Vagina (tissue), 2 donors: ENCODE results near the gene RASA2. TPM values are rescaled to one million over a fixed set of nuclear protein-coding genes. Genes with fewer than 3 reads are reported as not detected.
A peak's percentile ranks its signal among the peaks of the same experiment; 100 is the strongest.

Experiments used
- DNase-seq, 2 donors: peaks; one replicate each; pipeline ENCODE4 v3.0.0-alpha.2; 2017; ENCODE audit errors: extremely low spot score in 2 of 2
- H3K27ac ChIP-seq: fragments of 200-600 bp; sonication (generic); one replicate; pipeline ENCODE4 v1.5.1; 2019
- H3K27me3 ChIP-seq: fragments of 200-600 bp; sonication (generic); one replicate; pipeline ENCODE4 v1.5.1; 2019
- H3K36me3 ChIP-seq, 2 donors: fragments of 200-600 bp; sonication (generic); one replicate each; pipeline ENCODE4 v1.5.1; 2017 to 2019
- H3K4me1 ChIP-seq: fragments of 200-600 bp; sonication (generic); one replicate; pipeline ENCODE4 v1.5.1; 2019
- H3K4me3 ChIP-seq, 2 donors: fragments of 200-600 bp; sonication (generic); 1 replicate in 1 of 2; 2 replicates in 1 of 2; pipeline ENCODE4 v1.5.1; 2016 to 2019
- H3K9me3 ChIP-seq: fragments of 200-600 bp; sonication (generic); one replicate; pipeline ENCODE4 v1.5.1; 2019
- POLR2A ChIP-seq, 2 donors: fragments of 450-650 bp; IDR thresholded peaks; one replicate each; pipeline ENCODE4 v1.6.1; 2017; ENCODE audit warnings: antibody characterized with exemption in 2 of 2, mild to moderate bottlenecking in 2 of 2, moderate library complexity in 2 of 2
- POLR2AphosphoS5 ChIP-seq, 2 donors: sonication (generic); formaldehyde crosslinking; IDR thresholded peaks; one replicate each; pipeline ENCODE4 v1.9.0; 2017; ENCODE audit warnings: antibody characterized with exemption in 2 of 2, mild to moderate bottlenecking in 2 of 2, low read depth in 1 of 2; ENCODE audit not compliant: insufficient read depth in 1 of 2
- intact Hi-C: fragments of 100-400 bp; cut with DNase I; formaldehyde crosslinking; loops from one replicate; pipeline ENCODE4 v1.15.1; 2023
- total RNA-seq: library from RNA; depleted of rRNA; stranded (reverse); fragments of >200 nt; gene quantifications from one replicate; pipeline ENCODE4 v1.2.3, GENCODE V29; 2016
- TF ChIP-seq, protein P1 (sequence below), 3 experiments: fragments of 450-650 bp in 2 of 3; fragments of 200-600 bp in 1 of 3; sonication (generic) in 1 of 3; IDR thresholded peaks; one replicate each; pipeline ENCODE4 v1.5.1; 2017 to 2019; ENCODE audit warnings: antibody characterized with exemption in 3 of 3, mild to moderate bottlenecking in 2 of 3, moderate library complexity in 2 of 3

RASA2 gene
- total RNA-seq, 1 donor from 2014 or later, result 18.4 TPM

DNA sequence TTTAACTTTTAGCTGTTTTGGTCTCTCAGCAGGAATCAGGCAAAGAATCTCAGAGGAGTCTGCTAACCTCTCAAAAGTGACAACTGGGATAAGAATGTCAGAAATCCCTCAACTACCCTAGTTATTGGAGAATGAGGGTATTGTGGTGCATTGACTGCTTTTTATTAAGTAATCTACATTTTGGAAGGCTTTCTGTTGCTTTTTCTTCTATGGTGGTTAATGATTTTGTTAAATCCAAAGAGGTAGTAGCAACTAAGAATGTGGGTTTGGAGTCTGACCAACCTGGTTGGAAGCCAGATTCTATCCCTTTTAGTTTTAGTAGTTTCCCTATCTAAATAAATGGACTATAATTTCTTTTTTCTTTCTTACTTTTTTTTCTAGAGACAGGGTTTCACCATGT, 156.6 kb downstream of the RASA2 start:
- intact Hi-C loops, result no loop called here
- H3K9me3 ChIP-seq, result no peaks in the 10 kb centered on the region

GRCh38 chr3:141643796-141644195, 157.0 kb downstream of the RASA2 start:
- no peak overlapping the region for H3K4me3 ChIP-seq
- intact Hi-C loops, result no loop called here

More for the DNA sequence above, 156.6 kb downstream of the RASA2 start:
- no peaks in the 10 kb centered on the region for H3K4me1 ChIP-seq
- TF ChIP-seq, protein P1, sequence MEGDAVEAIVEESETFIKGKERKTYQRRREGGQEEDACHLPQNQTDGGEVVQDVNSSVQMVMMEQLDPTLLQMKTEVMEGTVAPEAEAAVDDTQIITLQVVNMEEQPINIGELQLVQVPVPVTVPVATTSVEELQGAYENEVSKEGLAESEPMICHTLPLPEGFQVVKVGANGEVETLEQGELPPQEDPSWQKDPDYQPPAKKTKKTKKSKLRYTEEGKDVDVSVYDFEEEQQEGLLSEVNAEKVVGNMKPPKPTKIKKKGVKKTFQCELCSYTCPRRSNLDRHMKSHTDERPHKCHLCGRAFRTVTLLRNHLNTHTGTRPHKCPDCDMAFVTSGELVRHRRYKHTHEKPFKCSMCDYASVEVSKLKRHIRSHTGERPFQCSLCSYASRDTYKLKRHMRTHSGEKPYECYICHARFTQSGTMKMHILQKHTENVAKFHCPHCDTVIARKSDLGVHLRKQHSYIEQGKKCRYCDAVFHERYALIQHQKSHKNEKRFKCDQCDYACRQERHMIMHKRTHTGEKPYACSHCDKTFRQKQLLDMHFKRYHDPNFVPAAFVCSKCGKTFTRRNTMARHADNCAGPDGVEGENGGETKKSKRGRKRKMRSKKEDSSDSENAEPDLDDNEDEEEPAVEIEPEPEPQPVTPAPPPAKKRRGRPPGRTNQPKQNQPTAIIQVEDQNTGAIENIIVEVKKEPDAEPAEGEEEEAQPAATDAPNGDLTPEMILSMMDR (IDR thresholded peaks at IDR 0.05), result no peak
- no peak for TF ChIP-seq POLR2AphosphoS5 (IDR thresholded peaks at IDR 0.05; ENCODE audit: insufficient read depth in 1 of 2, low read depth in 1 of 2)
- TF ChIP-seq POLR2A (IDR thresholded peaks at IDR 0.05), result no peak
- H3K4me3 ChIP-seq, result no peak overlapping the region
- H3K36me3 ChIP-seq, result no peaks in the 10 kb centered on the region
- H3K27me3 ChIP-seq, result no peaks in the 10 kb centered on the region
- no peak overlapping the region for H3K27ac ChIP-seq
- DNase-seq, result no peak

DNA sequence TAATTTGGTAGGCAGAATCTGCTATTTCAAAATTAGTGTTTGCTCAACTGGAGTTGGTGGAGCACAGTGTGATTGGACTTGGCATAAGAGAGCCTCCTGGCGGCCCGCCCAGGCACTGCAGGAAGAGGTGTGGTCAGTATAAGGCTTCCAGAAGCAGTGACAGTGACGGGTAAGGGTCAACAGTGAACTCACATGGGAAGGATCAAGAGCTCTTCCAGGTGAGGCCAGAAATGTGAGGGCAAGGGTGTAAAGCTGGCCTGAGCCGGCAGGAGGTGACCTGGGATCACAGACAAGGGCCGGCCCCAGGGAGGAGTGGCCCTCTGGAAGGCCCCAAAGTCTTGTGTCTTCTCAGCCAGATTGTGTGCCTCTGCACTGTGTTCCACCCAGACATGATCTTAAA, 158.1 kb downstream of the RASA2 start:
- H3K27ac ChIP-seq, result no peak overlapping the region
- H3K27me3 ChIP-seq, result no peaks in the 10 kb centered on the region

More at GRCh38 chr3:141643796-141644195, 157.0 kb downstream of the RASA2 start:
- no peak overlapping the region for H3K27ac ChIP-seq
- no peak for DNase-seq
- no peaks in the 10 kb centered on the region for H3K9me3 ChIP-seq
- H3K27me3 ChIP-seq, result no peaks in the 10 kb centered on the region
- H3K4me1 ChIP-seq, result no peaks in the 10 kb centered on the region
- H3K36me3 ChIP-seq, result no peaks in the 10 kb centered on the region
- TF ChIP-seq, protein P1 (IDR thresholded peaks at IDR 0.05), result no peak

DNA sequence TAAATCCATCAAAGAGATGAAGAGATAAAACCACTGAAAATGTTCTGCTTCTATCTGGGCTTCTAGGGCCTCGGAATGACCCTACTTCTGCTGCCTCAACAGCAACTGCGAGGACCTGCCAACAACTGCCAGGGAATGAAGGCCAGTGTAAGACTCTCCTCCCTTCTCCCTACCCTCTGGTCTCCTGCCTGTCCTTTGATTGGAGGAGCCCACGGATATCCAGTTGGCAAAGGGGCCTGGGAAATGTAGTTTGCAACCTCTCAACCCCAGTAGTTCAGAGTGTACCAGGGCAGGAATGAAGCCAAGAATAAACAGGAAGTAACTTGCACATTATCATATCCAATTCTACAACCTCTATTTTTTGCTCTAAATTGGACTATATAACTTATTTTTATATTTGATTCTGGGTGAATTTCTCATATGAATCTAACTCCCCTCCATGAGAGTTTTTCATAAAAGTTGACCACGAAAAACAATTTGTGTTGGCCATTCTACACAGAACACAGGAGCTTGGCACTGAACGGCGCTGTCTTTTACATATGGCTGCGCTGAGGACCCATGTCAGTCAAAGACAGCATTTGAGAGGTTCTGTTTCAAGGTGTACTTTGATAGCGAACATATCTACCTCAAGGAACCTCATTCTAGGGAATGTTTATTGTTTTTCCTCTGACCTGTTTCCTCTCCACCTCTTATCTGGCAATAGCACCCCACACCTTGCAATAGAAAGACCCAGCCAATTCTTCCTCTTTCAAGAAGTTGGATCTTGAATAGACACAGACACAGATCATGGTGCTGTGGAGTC, 160.1 kb downstream of the RASA2 start:
- intact Hi-C loops, result no loop called here
- no peak for DNase-seq
- H3K4me1 ChIP-seq, result no peaks in the 10 kb centered on the region
- no peaks in the 10 kb centered on the region for H3K27me3 ChIP-seq
- no peaks in the 10 kb centered on the region for H3K36me3 ChIP-seq
- H3K4me3 ChIP-seq, result no peak overlapping the region
- H3K9me3 ChIP-seq, result no peaks in the 10 kb centered on the region
- no peak overlapping the region for H3K27ac ChIP-seq
- TF ChIP-seq POLR2A (IDR thresholded peaks at IDR 0.05) (no peak), POLR2AphosphoS5 (IDR thresholded peaks at IDR 0.05; ENCODE audit: insufficient read depth in 1 of 2, low read depth in 1 of 2) (no peak)
- TF ChIP-seq, protein P1 (IDR thresholded peaks at IDR 0.05), result no peak

More for the DNA sequence above, 158.1 kb downstream of the RASA2 start:
- intact Hi-C loops, result no loop called here
- Histone ChIP-seq H3K36me3 (no peaks in the 10 kb centered on the region), H3K4me3 (no peak overlapping the region), H3K4me1 (no peaks in the 10 kb centered on the region), H3K9me3 (no peaks in the 10 kb centered on the region)
- DNase-seq, result no peak
- TF ChIP-seq, protein P1 (IDR thresholded peaks at IDR 0.05), result peak in 1 of 3 experiments; percentile 21
- no peak for TF ChIP-seq POLR2A (IDR thresholded peaks at IDR 0.05)

DNA sequence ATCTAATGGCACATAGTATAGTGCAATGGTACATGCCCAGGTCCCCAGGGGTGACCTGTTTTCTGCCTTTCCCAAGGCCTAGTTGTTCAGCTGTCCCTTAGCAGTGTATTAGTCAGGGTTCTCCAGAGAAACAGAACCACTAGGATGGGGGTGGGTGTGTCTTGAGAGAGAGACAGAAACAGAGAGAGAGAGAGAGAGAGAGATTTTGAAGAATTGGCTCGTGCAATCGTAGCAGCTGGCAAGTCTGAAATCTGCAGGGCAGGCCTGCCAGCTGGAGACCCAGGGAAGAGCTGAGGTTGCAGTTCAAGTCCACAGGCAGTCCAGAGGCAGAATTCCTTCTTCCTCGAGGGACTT, 160.7 kb downstream of the RASA2 start:
- TF ChIP-seq POLR2AphosphoS5 (IDR thresholded peaks at IDR 0.05; ENCODE audit: insufficient read depth in 1 of 2, low read depth in 1 of 2), result no peak
- TF ChIP-seq POLR2A (IDR thresholded peaks at IDR 0.05), result no peak
- TF ChIP-seq, protein P1 (IDR thresholded peaks at IDR 0.05), result no peak
- Histone ChIP-seq H3K36me3 (no peaks in the 10 kb centered on the region), H3K27ac (no peak overlapping the region), H3K9me3 (no peaks in the 10 kb centered on the region), H3K4me3 (no peak overlapping the region), H3K27me3 (no peaks in the 10 kb centered on the region), H3K4me1 (no peaks in the 10 kb centered on the region)
- DNase-seq, result no peak
- intact Hi-C loops, result no loop called here
